ENCODE results near the gene ZNF620. TPM values are rescaled to one million over a fixed set of nuclear protein-coding genes. Genes with fewer than 3 reads are reported as not detected.

Gene ZNF620
- total RNA-seq: 2.8 and 7.2 TPM in 2 replicates

DNA sequence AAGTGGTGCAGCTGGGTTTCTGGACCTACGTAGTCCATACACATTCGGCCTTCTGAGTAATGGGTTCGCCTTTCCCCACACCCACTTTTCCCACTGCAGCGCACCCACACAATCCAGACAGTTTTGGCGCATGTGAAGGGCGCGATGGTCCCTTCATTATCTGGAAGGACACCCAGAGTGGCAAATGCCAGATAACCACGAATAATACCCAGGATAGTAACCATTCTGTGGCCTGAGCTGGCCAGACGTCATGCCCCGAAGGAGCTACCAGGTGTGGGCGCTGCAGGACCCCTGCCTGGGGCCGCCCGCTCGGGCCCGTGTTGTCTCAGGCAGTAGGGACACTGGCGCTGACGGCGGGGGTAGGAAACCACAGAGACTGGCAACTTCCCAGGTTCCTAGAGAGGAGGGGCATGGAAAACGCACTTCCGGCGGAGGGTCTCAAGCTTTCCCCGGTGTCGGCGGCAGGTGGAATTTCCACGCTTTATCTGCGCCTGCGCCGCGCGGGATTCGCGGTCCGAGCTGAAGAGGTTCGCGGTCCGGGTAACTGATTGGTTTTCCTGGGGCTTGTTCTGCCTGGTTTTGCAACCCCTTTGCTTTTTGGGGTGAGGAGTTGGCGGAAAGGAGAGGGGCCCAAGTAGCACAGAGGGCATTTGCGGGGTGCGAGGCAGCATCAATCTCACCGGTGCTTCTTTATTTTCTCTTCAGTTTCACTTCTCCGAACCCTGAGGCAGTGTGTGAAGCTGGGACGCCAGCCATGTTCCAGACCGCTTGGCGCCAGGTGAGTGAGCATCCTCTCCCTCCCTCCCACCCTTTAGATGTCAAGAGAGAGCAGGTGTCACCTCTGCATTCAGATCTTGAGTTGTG is at the start of gene ZNF620:
ZNF620 (plus strand) TSS at position 441 of the 864 bp plus-strand sequence; CDS start at position 755, 314 bp downstream.

DNA sequence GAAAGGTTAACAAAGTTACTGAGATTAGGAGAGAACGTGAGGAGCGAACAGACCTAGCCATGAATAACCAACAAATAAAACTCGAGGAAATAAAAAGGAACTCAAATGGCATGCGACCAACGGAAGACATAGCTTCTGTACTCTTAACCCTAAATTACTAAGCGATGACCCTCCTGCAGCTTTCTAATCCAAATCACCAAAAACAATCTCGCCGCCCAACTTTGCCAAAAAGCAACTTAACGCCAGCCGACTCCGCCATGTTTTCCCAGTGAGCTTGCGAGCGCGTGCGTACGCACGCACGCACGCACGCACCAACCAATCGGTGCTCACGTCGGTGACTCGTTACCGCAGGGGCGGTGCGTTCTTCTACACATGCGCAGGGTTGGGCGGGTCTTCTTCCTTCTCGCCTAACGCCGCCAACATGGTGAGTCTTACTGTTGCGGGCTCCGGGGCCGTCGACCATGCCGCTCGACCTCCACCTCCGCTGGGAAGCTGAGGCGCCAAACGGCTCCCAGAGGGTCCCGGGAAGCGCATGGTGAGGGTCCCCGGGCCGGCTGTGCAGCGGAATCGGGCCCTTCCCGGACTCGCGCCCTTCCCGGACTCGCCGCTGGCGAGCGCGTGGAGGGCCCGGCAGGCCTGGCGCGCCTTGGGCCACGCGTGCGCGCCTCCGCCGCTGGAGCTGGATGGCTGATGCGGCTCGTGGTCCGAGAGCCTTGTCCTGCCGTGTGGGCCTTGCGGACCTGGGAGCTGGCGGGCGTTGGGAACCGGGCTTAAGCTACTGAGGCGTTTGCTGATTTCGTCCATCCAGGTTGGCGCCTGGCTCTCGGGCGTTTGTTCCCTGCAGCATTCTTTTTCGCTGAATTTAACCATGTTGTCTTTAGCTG is 48.7 kb upstream of the ZNF620 start, which contains the start of gene RPL14:
RPL14 (plus strand) TSS at position 400 of the 884 bp plus-strand sequence; CDS start at position 533, 133 bp downstream.

DNA sequence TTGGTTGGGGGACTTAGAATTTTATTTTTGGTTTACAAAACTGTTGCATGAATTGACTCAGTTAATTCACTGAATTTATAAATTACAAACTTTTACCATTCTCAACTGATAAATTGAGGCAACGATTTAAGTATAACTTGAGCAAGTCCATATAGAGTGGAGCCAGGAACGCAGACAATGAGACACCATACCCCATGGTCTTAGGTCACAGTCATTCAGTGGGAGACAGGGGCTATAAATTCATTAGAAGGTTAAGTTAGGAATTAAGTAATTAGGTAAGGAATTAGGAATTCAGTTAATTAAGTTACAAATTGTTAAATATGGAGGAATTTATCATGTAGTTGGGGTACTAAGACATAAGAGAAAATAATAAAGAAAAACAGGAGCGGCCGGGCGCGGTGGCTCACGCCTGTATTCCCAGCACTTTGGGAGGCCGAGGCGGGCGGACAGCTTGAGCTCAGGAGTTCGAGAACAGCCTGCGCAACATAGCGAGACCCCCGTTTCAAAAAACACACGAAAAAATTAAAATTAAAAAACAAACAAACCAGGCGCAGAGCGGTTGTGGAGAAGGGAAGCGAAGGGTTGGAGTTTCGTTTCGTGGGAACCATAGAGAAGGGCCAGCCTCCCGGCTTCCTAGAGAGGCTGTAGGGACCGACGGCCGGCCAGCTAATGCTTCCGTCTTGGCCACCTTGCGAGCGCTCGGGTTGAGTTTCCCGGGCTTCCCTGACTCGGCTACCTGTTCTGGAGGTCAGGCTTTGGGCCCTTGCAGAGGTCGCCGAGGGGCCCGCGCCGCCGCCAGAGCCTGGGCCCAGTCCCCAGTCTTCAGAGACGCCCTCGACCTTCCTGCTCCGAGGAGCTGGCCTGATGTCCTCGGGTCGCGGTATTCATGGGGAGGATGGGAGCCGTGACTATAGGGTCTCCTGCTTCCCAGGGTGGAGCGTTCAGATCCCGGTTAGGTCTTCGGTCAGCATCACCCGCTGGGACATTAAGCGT is 29.1 kb upstream of the ZNF620 start, which contains the start of gene ZNF619:
ZNF619 (plus strand) TSS at position 645 of the 993 bp plus-strand sequence. CDS start 858 bp downstream, outside the sequence.

DNA sequence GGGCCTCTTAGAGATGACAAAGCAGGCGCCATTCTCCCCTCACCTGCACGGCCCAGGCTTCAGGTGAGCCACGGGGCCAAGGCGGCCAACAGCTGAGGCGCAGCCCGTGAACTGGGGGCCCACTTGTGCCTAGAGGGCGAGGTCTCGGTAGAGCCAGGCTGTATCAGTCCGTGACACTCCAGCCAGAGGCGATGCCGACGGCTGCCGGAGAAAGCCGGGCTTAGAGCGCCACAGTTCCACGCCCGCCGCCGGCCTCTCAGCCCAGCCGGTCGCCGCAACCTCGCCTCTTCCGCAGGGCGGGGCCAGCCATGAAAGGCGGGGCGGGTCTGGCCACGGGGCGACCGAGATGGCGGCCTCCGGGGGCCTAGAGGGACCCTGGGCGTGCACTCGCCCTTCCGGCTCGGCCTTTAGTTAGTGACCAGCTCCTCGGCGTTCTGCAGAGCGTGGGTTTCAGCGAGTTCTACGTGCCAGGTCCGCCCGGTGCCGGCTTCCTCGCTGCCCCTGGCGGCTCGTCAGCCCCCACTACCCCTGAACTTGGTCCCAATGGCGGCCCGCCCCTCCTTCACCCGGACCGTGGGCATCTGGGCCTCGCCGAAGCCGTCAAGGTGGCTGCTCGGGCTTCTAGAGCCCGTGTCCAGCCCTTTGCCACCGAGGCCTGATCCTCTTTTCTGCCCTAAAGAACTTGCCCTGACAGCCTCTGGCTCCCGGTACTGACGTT is 18.9 kb downstream of the ZNF620 start, which contains the start of gene ZNF621:
ZNF621 (plus strand) TSS at position 393 of the 718 bp plus-strand sequence. CDS start 881 bp downstream, outside the sequence.

Other genes starting within 250 kb of the ZNF620 start
- 12.8 and 15.8 TPM in 2 replicates for gene EIF1B, start 196.3 kb upstream of the ZNF620 start, total RNA-seq
- gene ENTPD3, start 118.9 kb upstream of the ZNF620 start, total RNA-seq: not detected in 2 replicates
- gene RPL14, start 48.7 kb upstream of the ZNF620 start, total RNA-seq: 393 and 462 TPM in 2 replicates
- gene ZNF619, start 28.9 kb upstream of the ZNF620 start, total RNA-seq: 4.4 and 8.1 TPM in 2 replicates
- 5.8 and 13.5 TPM in 2 replicates for gene ZNF621, start 18.9 kb downstream of the ZNF620 start, total RNA-seq

Measured in bladder microvascular endothelial cell (primary cell).